DOHH2 (cell line): ENCODE data around the gene RNF150.

ENCODE experiments used
- CTCF ChIP-seq: fragments of 200-600 bp; sonication (generic); IDR thresholded peaks from one replicate; pipeline ENCODE4 v1.5.1; 2014; ENCODE audit warnings: antibody characterized with exemption, mild to moderate bottlenecking, low read depth, low read length; ENCODE audit not compliant: poor library complexity, severe bottlenecking
- EZH2phosphoT487 ChIP-seq: fragments of 200-600 bp; sonication (generic); IDR thresholded peaks from 2 replicates; pipeline ENCODE4 v1.6.1; 2017; ENCODE audit warnings: borderline replicate concordance, mild to moderate bottlenecking, antibody characterized with exemption, low read length, moderate library complexity, mixed read lengths

GRCh38 chr4:140858897-140859296, 274.4 kb downstream of the RNF150 start:
- TF ChIP-seq CTCF (no peak), EZH2phosphoT487 (no peak)
